Skeletal muscle tissue (tissue), 4 donors: Measurements from ENCODE around the gene KRT40. TPM values are rescaled to one million over a fixed set of nuclear protein-coding genes. Genes with fewer than 3 reads are reported as not detected.

Source experiments
- H3K27ac ChIP-seq: one replicate; pipeline ENCODE4 v1.7.0; 2013; ENCODE audit warnings: mild to moderate bottlenecking, low read depth, low read length, inconsistent platforms
- H3K27me3 ChIP-seq, 3 donors: one replicate each; pipeline ENCODE4 v1.7.0; 2013; ENCODE audit warnings: low read length in 3 of 3; ENCODE audit not compliant: control insufficient read depth in 3 of 3, insufficient read depth in 3 of 3
- H3K36me3 ChIP-seq, 3 donors: one replicate each; pipeline ENCODE4 v1.7.0; 2013; ENCODE audit warnings: low read length in 3 of 3; ENCODE audit not compliant: control insufficient read depth in 3 of 3, insufficient read depth in 3 of 3
- H3K4me1 ChIP-seq, 3 donors: one replicate each; pipeline ENCODE4 v1.7.0; 2013; ENCODE audit warnings: low read length in 3 of 3, mild to moderate bottlenecking in 3 of 3; ENCODE audit not compliant: control insufficient read depth in 3 of 3, insufficient read depth in 3 of 3
- H3K4me3 ChIP-seq, 3 donors: one replicate each; pipeline ENCODE4 v1.7.0; 2013; ENCODE audit warnings: low read length in 3 of 3
- H3K9ac ChIP-seq, 3 donors: one replicate each; pipeline ENCODE4 v1.7.0; 2013; ENCODE audit warnings: low read length in 3 of 3, mild to moderate bottlenecking in 3 of 3, moderate library complexity in 2 of 3, low read depth in 1 of 3
- H3K9me3 ChIP-seq, 3 donors: one replicate each; pipeline ENCODE4 v1.7.0; 2013; ENCODE audit warnings: low read length in 3 of 3; ENCODE audit not compliant: control insufficient read depth in 3 of 3
- total RNA-seq: library from RNA; depleted of rRNA; stranded (reverse); fragments of >200 nt; gene quantifications from one replicate; pipeline ENCODE4 v1.2.3, GENCODE V29; 2014
- donor health status: Osteomylitis.

Gene KRT40
- total RNA-seq, 1 donor from 2014 or later, result 6.3 TPM

DNA sequence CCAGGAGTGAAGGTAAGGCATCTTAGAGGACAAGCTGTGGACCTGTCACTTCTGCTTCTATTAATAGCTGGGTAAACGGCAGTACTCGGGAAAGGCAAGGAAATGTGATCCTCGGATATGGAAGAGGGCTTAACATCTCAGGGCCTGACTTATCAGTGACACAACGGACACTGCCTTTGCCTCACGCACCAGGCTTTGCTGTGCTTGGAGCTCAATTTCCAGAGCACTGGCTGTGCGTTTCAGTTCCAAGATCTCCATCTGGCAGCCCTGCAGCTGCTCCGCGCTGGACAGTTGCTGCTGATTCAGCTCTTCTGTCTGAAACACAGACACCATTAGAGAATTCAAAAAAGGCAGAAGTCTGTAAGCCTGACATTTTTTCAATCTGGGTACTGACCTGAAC lies 3.5 kb downstream of the KRT40 start:
- Histone ChIP-seq H3K4me3 (peak overlapping the region in 2 of 3 donors; percentile 6 to 22), H3K27me3 (peaks cover 0 to 17% (median 12%) of the 10 kb centered on the region in 3 donors)

GRCh38 chr17:40980117-40980516 lies 4.0 kb downstream of the KRT40 start:
- Histone ChIP-seq H3K4me3 (no peak overlapping the region), H3K27me3 (peaks cover 0 to 17% (median 12%) of the 10 kb centered on the region in 3 donors), H3K4me1 (peaks cover 8 to 11% (median 11%) of the 10 kb centered on the region in 3 donors), H3K9me3 (no peaks in the 10 kb centered on the region), H3K9ac (no peak overlapping the region), H3K36me3 (no peaks in the 10 kb centered on the region), H3K27ac (no peak overlapping the region)

More for the DNA sequence above, 3.5 kb downstream of the KRT40 start:
- peaks cover 8 to 11% (median 11%) of the 10 kb centered on the region in 3 donors for H3K4me1 ChIP-seq
- H3K9me3 ChIP-seq, result no peaks in the 10 kb centered on the region
- peak overlapping the region; percentile 25 for H3K27ac ChIP-seq
- no peaks in the 10 kb centered on the region for H3K36me3 ChIP-seq
- H3K9ac ChIP-seq, result peak overlapping the region in 1 of 3 donors; percentile 25

GRCh38 chr17:40978575-40979151 lies 5.5 kb downstream of the KRT40 start:
- Histone ChIP-seq H3K9me3 (no peaks in the 10 kb centered on the region), H3K27me3 (peaks cover 0 to 13% (median 6%) of the 10 kb centered on the region in 3 donors), H3K4me3 (no peak overlapping the region), H3K4me1 (peaks cover 8 to 11% (median 11%) of the 10 kb centered on the region in 3 donors), H3K9ac (no peak overlapping the region), H3K36me3 (no peaks in the 10 kb centered on the region), H3K27ac (no peak overlapping the region)

DNA sequence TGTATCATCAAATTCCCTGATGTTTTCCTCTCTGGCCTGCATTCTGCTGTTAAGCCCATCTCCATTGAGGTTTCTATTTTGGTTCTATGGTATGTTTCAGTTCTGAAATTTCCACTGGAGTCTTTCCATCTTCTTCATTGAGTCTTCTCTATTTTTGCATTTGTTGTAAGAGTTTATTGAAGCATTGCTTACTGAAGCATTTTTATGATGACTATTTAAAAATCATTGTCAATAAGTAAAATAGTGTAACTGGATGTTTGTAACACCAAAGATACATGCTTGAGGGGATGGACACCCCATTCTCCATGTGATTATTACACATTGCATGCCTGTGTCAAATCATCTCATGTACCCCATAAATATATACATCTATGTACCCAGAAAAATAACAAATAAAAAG lies 8.6 kb downstream of the KRT40 start:
- no peaks in the 10 kb centered on the region for H3K36me3 ChIP-seq
- peaks cover 0 to 8% (median 6%) of the 10 kb centered on the region in 3 donors for H3K27me3 ChIP-seq
- no peak overlapping the region for H3K27ac ChIP-seq
- no peak overlapping the region for H3K4me3 ChIP-seq
- no peaks in the 10 kb centered on the region for H3K9me3 ChIP-seq
- no peak overlapping the region for H3K9ac ChIP-seq
- H3K4me1 ChIP-seq, result peaks cover 3 to 6% (median 5%) of the 10 kb centered on the region in 3 donors

GRCh38 chr17:40974366-40974765 lies 9.8 kb downstream of the KRT40 start:
- Histone ChIP-seq H3K27ac (no peak overlapping the region), H3K27me3 (peaks cover 0 to 8% (median 6%) of the 10 kb centered on the region in 3 donors), H3K9me3 (no peaks in the 10 kb centered on the region), H3K36me3 (no peaks in the 10 kb centered on the region), H3K4me1 (no peaks in the 10 kb centered on the region), H3K9ac (no peak overlapping the region), H3K4me3 (no peak overlapping the region)

DNA sequence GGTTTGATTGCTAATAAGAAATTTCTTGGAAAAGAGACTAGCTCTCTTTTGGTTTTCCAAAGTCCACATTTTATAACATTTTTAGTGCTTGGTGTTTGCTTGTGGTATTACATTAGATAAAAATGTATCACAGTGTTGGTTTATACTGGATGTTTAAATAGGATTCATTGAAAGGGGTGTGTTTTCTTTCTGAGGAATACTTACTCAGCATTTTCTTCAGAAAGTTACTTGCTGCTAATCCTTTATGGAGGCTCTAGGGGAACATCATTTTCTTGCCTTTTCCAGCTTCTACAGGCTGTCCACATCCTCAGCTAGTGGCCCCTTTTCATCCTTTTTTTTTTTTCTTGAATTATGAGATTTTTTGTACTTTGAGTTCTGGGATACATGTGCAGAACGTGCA lies 16.5 kb downstream of the KRT40 start:
- H3K4me1 ChIP-seq, result no peaks in the 10 kb centered on the region
- H3K9me3 ChIP-seq, result no peaks in the 10 kb centered on the region
- H3K27ac ChIP-seq, result no peak overlapping the region
- H3K9ac ChIP-seq, result no peak overlapping the region
- no peak overlapping the region for H3K4me3 ChIP-seq
- no peaks in the 10 kb centered on the region for H3K27me3 ChIP-seq
- H3K36me3 ChIP-seq, result no peaks in the 10 kb centered on the region

DNA sequence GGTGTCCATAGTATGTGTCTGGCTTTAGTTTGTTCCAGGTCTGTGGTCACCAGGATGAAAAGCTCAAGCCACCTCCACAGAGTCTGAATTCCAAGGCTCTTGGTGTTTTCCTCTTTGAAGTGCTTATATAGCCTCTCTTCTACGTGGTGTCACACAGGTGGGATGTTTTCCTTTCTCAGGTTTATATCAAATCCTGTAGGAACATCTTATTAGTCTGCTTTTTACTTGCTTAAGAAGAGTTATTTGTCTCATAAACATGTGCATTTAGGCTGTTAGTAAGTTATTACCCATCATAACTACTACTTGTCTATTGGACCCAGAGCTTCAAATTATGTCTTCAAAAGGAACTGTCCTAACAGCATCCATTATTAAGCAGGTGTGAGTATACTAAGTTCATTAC lies 17.3 kb downstream of the KRT40 start, which contains the start of gene KRT39:
KRT39 (minus strand) TSS at position 101 of the 400 bp plus-strand sequence; CDS start at position 9, 92 bp downstream.
- no peaks in the 10 kb centered on the region for H3K9me3 ChIP-seq
- H3K27ac ChIP-seq, result no peak within 1 kb of the TSS
- H3K36me3 ChIP-seq, result no peaks in the 10 kb centered on the region
- no peak within 1 kb of the TSS for H3K9ac ChIP-seq
- no peak within 1 kb of the TSS for H3K4me3 ChIP-seq
- no peaks in the 10 kb centered on the region for H3K27me3 ChIP-seq
- H3K4me1 ChIP-seq, result no peaks in the 10 kb centered on the region

- Histone ChIP-seq H3K27me3 (peaks cover 0 to 4% (median 0%) of the 10 kb centered on the region in 3 donors), H3K4me1 (peaks cover 0 to 3% (median 0%) of the 10 kb centered on the region in 3 donors), H3K9ac (no peak overlapping the region), H3K27ac (no peak overlapping the region), H3K36me3 (no peaks in the 10 kb centered on the region), H3K9me3 (no peaks in the 10 kb centered on the region), H3K4me3 (no peak overlapping the region)
Measured at GRCh38 chr17:40963838-40964237, 20.3 kb downstream of the KRT40 start.

DNA sequence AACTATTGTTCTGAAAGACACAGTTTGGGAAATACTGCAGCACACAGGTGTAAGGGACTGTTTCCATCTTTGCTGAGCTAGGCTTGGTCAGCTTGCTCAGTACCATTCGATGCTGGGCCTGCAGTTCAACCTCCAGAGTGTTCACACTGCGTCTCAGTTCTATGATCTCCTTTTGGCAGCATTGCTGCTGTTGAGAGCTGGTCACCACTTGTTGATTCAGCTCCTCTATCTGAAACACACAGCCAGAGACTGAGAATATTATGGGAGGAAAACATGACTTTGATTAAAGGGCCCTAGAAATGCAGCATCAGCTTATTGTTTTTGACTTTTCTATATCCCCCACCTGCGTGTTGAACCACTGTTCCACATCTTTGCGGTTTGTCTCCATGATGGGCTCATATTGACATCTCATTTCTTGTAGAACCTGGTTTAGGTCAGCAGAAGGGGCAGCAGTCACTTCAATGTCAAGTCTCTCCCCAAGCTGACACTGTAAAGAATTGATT lies 22.0 kb downstream of the KRT40 start:
- Histone ChIP-seq H3K9me3 (no peaks in the 10 kb centered on the region), H3K4me1 (peaks cover 0 to 3% (median 0%) of the 10 kb centered on the region in 3 donors), H3K27me3 (peaks cover 0 to 4% (median 0%) of the 10 kb centered on the region in 3 donors), H3K9ac (no peak overlapping the region), H3K4me3 (no peak overlapping the region), H3K27ac (no peak overlapping the region), H3K36me3 (no peaks in the 10 kb centered on the region)

DNA sequence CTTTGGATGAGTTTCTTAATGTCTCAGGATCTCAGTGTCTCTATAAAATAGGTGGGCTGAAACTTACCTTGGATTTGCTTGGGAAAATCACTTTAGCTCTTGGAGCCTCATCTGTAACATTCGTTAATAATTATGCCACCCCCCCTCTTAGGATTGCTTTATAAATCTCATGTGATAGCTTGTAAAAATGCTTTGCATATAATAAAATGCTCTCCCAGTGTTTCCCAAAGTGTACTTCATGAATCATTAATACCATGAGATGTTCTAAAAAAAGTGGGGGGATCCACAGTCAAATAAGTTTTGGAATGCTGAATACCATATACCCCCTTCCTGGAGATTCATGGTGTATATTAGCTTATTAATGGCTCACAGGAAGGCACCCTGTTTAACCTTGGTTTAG lies 22.5 kb downstream of the KRT40 start:
- Histone ChIP-seq H3K36me3 (no peaks in the 10 kb centered on the region), H3K9me3 (no peaks in the 10 kb centered on the region), H3K4me3 (no peak overlapping the region), H3K27ac (no peak overlapping the region), H3K4me1 (peaks cover 0 to 3% (median 0%) of the 10 kb centered on the region in 3 donors), H3K27me3 (peaks cover 0 to 4% (median 0%) of the 10 kb centered on the region in 3 donors), H3K9ac (no peak overlapping the region)
